Endodermal cell (in vitro differentiated cells): ENCODE measurements around the gene CALM3. TPM values are rescaled to one million over a fixed set of nuclear protein-coding genes. Genes with fewer than 3 reads are reported as not detected.

Experiments used
- DNase-seq: peaks from one replicate; pipeline ENCODE4 v3.0.0-alpha.2; 2017
- H3K27ac ChIP-seq: 2 replicates; pipeline ENCODE4 v1.5.1; 2013; ENCODE audit warnings: mild to moderate bottlenecking, low read depth, low read length, moderate library complexity
- H3K27me3 ChIP-seq: 2 replicates; pipeline ENCODE4 v1.6.1; 2013; ENCODE audit warnings: mild to moderate bottlenecking, low read length, moderate library complexity; ENCODE audit not compliant: insufficient read depth, control insufficient read depth, poor library complexity, severe bottlenecking
- H3K36me3 ChIP-seq: 2 replicates; pipeline ENCODE4 v1.7.0; 2013; ENCODE audit warnings: mild to moderate bottlenecking, low read length, moderate library complexity; ENCODE audit not compliant: control insufficient read depth, insufficient read depth
- H3K4me1 ChIP-seq: one replicate; pipeline ENCODE4 v1.7.0; 2013; ENCODE audit warnings: low read length; ENCODE audit not compliant: control insufficient read depth, insufficient read depth
- H3K4me3 ChIP-seq: 2 replicates; pipeline ENCODE4 v1.5.1; 2013; ENCODE audit warnings: mild to moderate bottlenecking, low read length, moderate library complexity
- H3K9ac ChIP-seq: 2 replicates; pipeline ENCODE4 v1.6.1; 2013; ENCODE audit warnings: mild to moderate bottlenecking, low read length, moderate library complexity; ENCODE audit not compliant: poor library complexity, severe bottlenecking; ENCODE audit errors: extremely low read depth
- H3K9me3 ChIP-seq: 2 replicates; pipeline ENCODE4 v1.6.1; 2013; ENCODE audit warnings: mild to moderate bottlenecking, low read length, moderate library complexity; ENCODE audit not compliant: control insufficient read depth
- H3K27ac Mint-ChIP-seq: 2 replicates; pipeline ENCODE4 v1.8.0; 2020; ENCODE audit warnings: mixed read lengths
- H3K27me3 Mint-ChIP-seq: 2 replicates; pipeline ENCODE4 v1.8.0; 2021; ENCODE audit warnings: mild to moderate bottlenecking, mixed read lengths; ENCODE audit not compliant: insufficient read depth
- H3K36me3 Mint-ChIP-seq: 2 replicates; pipeline ENCODE4 v1.8.0; 2020; ENCODE audit warnings: low read depth, mixed read lengths
- H3K4me1 Mint-ChIP-seq: 2 replicates; pipeline ENCODE4 v1.8.0; 2020; ENCODE audit warnings: mixed read lengths
- H3K4me3 Mint-ChIP-seq: 2 replicates; pipeline ENCODE4 v1.8.0; 2020; ENCODE audit warnings: mild to moderate bottlenecking, moderate library complexity, mixed read lengths
- H3K9me3 Mint-ChIP-seq: 2 replicates; pipeline ENCODE4 v1.8.0; 2020; ENCODE audit warnings: mild to moderate bottlenecking, mixed read lengths
- WGBS, 2 experiments: methylation state at CpG; one replicate each; pipeline versions ENCODE4 v1.1.5 to v1.1.7; 2013; ENCODE audit warnings: missing lambda C conversion rate in 2 of 2, mixed read lengths in 1 of 2; ENCODE audit not compliant: insufficient coverage in 1 of 2, insufficient read length in 1 of 2; 5-methylcytosine and 5-hydroxymethylcytosine counted together
- total RNA-seq, 2 donors: library from RNA; stranded (reverse); fragmentation: NEBNext Ultra II Directional in 1 of 2; extraction: Animal tissue kit (Norgen Biotek cat#: 25700) in 1 of 2; gene quantifications; 2 replicates in 1 of 2; 3 replicates in 1 of 2; pipeline ENCODE4 v1.2.1, GENCODE V29; 2021
- TF ChIP-seq, protein P1 (sequence below): fragments of 200-600 bp; sonication (generic); conservative IDR thresholded peaks from 2 replicates; pipeline ENCODE4 v1.5.0; 2021; ENCODE audit warnings: antibody characterized with exemption, mild to moderate bottlenecking

The CALM3 gene
- total RNA-seq, 2 donors from 2014 or later, result 564 to 573 TPM

DNA sequence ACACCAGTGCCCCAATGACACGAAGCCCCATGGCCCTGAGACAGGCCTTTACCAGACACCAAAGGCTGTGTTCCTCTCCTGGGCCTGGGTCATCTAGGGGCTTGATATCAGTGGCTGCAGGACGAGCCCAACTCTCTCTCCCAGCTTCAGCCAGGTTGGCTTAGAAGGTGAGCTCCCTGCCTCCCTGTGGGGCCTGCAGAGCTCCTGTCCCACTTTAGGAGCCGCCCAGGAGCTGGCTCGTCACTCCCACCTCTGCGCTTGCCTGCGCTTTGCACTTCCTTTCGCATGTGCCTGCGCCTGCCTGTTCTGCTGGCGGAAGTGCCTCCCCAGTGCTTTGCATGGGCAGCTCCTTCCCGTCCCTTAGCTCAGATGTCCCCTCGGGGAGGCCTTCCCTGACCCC is 4.9 kb downstream of the CALM3 start:
- H3K36me3 ChIP-seq, result peaks cover 56% of the 10 kb centered on the region

DNA sequence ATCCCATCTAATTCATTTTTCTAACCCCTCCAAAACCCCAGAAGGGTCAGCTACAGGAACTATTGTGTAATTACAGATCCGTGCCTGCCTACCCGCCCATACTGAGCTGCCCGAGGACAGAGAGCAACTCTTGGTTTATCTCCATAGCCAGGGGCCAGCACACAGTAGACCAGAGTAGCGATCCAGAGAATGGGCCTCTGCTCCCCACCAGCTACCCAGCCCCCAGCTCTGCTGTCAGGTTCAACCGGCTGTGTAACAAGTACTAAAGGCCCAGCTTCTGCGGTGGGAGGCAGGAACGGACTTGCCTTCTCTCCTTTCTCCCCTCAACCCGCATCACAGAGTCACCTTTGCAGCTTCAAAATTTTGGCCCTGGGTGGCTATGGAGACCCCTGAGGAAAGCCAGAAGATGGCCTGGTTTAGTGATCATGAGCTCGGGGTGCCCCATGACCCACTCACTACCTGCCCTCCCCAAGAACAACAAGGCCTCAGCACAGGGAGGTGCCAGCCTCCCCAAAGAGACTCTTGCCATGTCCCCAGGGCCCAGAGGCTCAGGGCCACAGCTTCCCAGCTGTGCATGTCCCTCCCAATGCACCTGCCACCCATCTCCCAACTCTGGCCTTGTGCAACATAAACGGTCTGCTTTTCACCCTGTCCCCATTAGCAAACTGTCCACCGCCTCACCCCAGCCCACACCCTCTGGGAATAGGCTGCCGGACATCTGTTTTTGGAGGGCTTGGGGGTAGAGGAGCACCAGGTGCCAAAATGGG is 5.7 kb downstream of the CALM3 start:
- DNase-seq, result peak; percentile 23
- peaks cover 56% of the 10 kb centered on the region for H3K36me3 ChIP-seq
- no peaks in the 10 kb centered on the region for H3K27me3 ChIP-seq
- no peaks in the 10 kb centered on the region for H3K9me3 Mint-ChIP-seq
- peaks cover 19% of the 10 kb centered on the region for H3K4me1 Mint-ChIP-seq
- H3K9me3 ChIP-seq, result no peaks in the 10 kb centered on the region
- no peak overlapping the region for H3K4me3 Mint-ChIP-seq
- peaks cover 54% of the 10 kb centered on the region for H3K36me3 Mint-ChIP-seq
- H3K27ac Mint-ChIP-seq, result no peak overlapping the region
- TF ChIP-seq, protein P1, sequence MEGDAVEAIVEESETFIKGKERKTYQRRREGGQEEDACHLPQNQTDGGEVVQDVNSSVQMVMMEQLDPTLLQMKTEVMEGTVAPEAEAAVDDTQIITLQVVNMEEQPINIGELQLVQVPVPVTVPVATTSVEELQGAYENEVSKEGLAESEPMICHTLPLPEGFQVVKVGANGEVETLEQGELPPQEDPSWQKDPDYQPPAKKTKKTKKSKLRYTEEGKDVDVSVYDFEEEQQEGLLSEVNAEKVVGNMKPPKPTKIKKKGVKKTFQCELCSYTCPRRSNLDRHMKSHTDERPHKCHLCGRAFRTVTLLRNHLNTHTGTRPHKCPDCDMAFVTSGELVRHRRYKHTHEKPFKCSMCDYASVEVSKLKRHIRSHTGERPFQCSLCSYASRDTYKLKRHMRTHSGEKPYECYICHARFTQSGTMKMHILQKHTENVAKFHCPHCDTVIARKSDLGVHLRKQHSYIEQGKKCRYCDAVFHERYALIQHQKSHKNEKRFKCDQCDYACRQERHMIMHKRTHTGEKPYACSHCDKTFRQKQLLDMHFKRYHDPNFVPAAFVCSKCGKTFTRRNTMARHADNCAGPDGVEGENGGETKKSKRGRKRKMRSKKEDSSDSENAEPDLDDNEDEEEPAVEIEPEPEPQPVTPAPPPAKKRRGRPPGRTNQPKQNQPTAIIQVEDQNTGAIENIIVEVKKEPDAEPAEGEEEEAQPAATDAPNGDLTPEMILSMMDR, result no peak
- no peak overlapping the region for H3K9ac ChIP-seq
- H3K27me3 Mint-ChIP-seq, result no peaks in the 10 kb centered on the region
- H3K4me1 ChIP-seq, result peaks cover 12% of the 10 kb centered on the region
- H3K4me3 ChIP-seq, result no peak overlapping the region
- 94 to 95% methylated on average over 6 to 12 of the region's 12 CpGs for WGBS, 2 experiments
- H3K27ac ChIP-seq, result no peak overlapping the region

More for the DNA sequence above, 4.9 kb downstream of the CALM3 start:
- Histone ChIP-seq H3K27me3 (no peaks in the 10 kb centered on the region), H3K4me1 (peaks cover 12% of the 10 kb centered on the region), H3K4me3 (no peak overlapping the region), H3K9ac (no peak overlapping the region), H3K27ac (no peak overlapping the region), H3K9me3 (no peaks in the 10 kb centered on the region)
- Mint-ChIP-seq H3K36me3 (peaks cover 52% of the 10 kb centered on the region), H3K27me3 (no peaks in the 10 kb centered on the region), H3K4me3 (no peak overlapping the region), H3K9me3 (no peaks in the 10 kb centered on the region), H3K27ac (no peak overlapping the region), H3K4me1 (peaks cover 19% of the 10 kb centered on the region)
- TF ChIP-seq, protein P1, result no peak
- WGBS, 2 experiments, result 93 to 97% methylated on average over 11 of the region's 11 CpGs
- DNase-seq, result peak; percentile 22

DNA sequence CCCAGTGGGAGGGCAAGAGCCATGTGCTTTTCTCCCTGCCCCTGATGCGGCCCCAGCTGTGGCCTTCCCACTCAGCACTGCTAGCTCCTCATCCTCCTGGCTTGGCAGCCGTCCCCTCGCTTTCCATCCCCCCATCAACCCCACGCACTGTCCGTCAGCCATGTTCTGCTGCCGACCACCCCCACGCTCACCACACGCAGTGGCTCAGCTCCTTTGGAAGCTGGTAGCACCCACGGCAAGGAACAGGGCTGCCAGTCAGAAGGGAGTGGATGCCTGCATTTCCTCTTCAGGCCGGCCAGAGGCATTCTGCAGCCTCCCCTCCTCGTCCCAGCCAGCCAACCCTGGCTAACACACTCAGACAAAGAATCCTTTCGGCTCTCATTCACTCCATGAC is 6.3 kb downstream of the CALM3 start:
- peak; percentile 26 for DNase-seq
- Histone ChIP-seq H3K27me3 (no peaks in the 10 kb centered on the region), H3K4me3 (no peak overlapping the region), H3K9me3 (no peaks in the 10 kb centered on the region), H3K4me1 (peaks cover 12% of the 10 kb centered on the region), H3K27ac (no peak overlapping the region), H3K36me3 (peaks cover 56% of the 10 kb centered on the region), H3K9ac (no peak overlapping the region)
- Mint-ChIP-seq H3K27ac (peak overlapping the region; percentile 30), H3K4me3 (no peak overlapping the region), H3K4me1 (peaks cover 19% of the 10 kb centered on the region), H3K36me3 (peaks cover 54% of the 10 kb centered on the region), H3K9me3 (no peaks in the 10 kb centered on the region), H3K27me3 (no peaks in the 10 kb centered on the region)
- 91 to 95% methylated on average over 3 to 12 of the region's 12 CpGs for WGBS, 2 experiments
- TF ChIP-seq, protein P1, result no peak
